ENCODE measurements around the gene SPTA1.

SPTA1 gene

GRCh38 chr1:158685085-158685484, 1.4 kb downstream of the SPTA1 start:
- DNase-seq (ENCODE audit: low read depth in 2 of 2) = no peak

GRCh38 chr1:158681606-158682005, 4.9 kb downstream of the SPTA1 start:
- no peak for DNase-seq (ENCODE audit: low read depth in 2 of 2)

GRCh38 chr1:158679289-158679688, 7.2 kb downstream of the SPTA1 start:
- no peak for DNase-seq (ENCODE audit: low read depth in 2 of 2)

- DNase-seq (ENCODE audit: low read depth in 2 of 2) = no peak
Observed at GRCh38 chr1:158675563-158676323, 10.8 kb downstream of the SPTA1 start.

GRCh38 chr1:158674302-158674701, 12.2 kb downstream of the SPTA1 start:
- no peak for DNase-seq (ENCODE audit: low read depth in 2 of 2)

GRCh38 chr1:158666037-158666436, 20.5 kb downstream of the SPTA1 start:
- DNase-seq (ENCODE audit: low read depth in 2 of 2) = no peak

- DNase-seq (ENCODE audit: low read depth in 2 of 2) = no peak
Observed at GRCh38 chr1:158654571-158654970, 31.9 kb downstream of the SPTA1 start.

GRCh38 chr1:158654086-158654485, 32.4 kb downstream of the SPTA1 start:
- DNase-seq (ENCODE audit: low read depth in 2 of 2) = no peak

- no peak for DNase-seq (ENCODE audit: low read depth in 2 of 2)
Observed at GRCh38 chr1:158652721-158653334, 33.7 kb downstream of the SPTA1 start.

- no peak for DNase-seq (ENCODE audit: low read depth in 2 of 2)
Observed at GRCh38 chr1:158649052-158649451, 37.5 kb downstream of the SPTA1 start.

GRCh38 chr1:158646465-158646864, 40.0 kb downstream of the SPTA1 start:
- no peak for DNase-seq (ENCODE audit: low read depth in 2 of 2)

- DNase-seq (ENCODE audit: low read depth in 2 of 2) = no peak
Observed at GRCh38 chr1:158644449-158644848, 42.1 kb downstream of the SPTA1 start.

GRCh38 chr1:158638904-158639303, 47.6 kb downstream of the SPTA1 start:
- no peak for DNase-seq (ENCODE audit: low read depth in 2 of 2)

- DNase-seq (ENCODE audit: low read depth in 2 of 2) = no peak
Observed at GRCh38 chr1:158638146-158638545, 48.4 kb downstream of the SPTA1 start.

- no peak for DNase-seq (ENCODE audit: low read depth in 2 of 2)
Observed at GRCh38 chr1:158613764-158614163, 72.8 kb downstream of the SPTA1 start.

GRCh38 chr1:158611916-158612315, 74.6 kb downstream of the SPTA1 start:
- no peak for DNase-seq (ENCODE audit: low read depth in 2 of 2)

GRCh38 chr1:158607296-158607695, 79.2 kb downstream of the SPTA1 start:
- no peak for DNase-seq (ENCODE audit: low read depth in 2 of 2)

- DNase-seq (ENCODE audit: low read depth in 2 of 2) = no peak
Observed at GRCh38 chr1:158604968-158605367, 81.5 kb downstream of the SPTA1 start, which contains the start of gene OR10Z1. Gene OR10Z1, plus strand, starts transcription at chr1:158605268. Its CDS starts 1,171 bp downstream, at chr1:158606439.

- no peak for DNase-seq (ENCODE audit: low read depth in 2 of 2)
Observed at GRCh38 chr1:158600735-158601134, 85.8 kb downstream of the SPTA1 start.

GRCh38 chr1:158586942-158587341, 99.6 kb downstream of the SPTA1 start:
- no peak for DNase-seq (ENCODE audit: low read depth in 2 of 2)

GRCh38 chr1:158583962-158584361, 102.6 kb downstream of the SPTA1 start:
- DNase-seq (ENCODE audit: low read depth in 2 of 2) = no peak

GRCh38 chr1:158579733-158580132, 106.8 kb downstream of the SPTA1 start, which contains the start of gene OR10X1:
Gene OR10X1, minus strand, starts transcription at chr1:158579899. Its CDS starts 0 bp downstream, at chr1:158579899.
- DNase-seq (ENCODE audit: low read depth in 2 of 2) = no peak

- no peak for DNase-seq (ENCODE audit: low read depth in 2 of 2)
Observed at GRCh38 chr1:158577561-158577960, 109.0 kb downstream of the SPTA1 start.
